HT1080 (cell line): ENCODE measurements around the gene DNAH7. TPM values are rescaled to one million over a fixed set of nuclear protein-coding genes. Genes with fewer than 3 reads are reported as not detected.
A peak's percentile ranks its signal among the peaks of the same experiment; 100 is the strongest.
"Not testable (repeated sequence)": the region's sequence is repeated elsewhere in the genome, so short reads cannot be mapped to it uniquely, and the experiment has no call there.

Experiments
- DNase-seq: peaks from one replicate; pipeline ENCODE4 v3.0.0-alpha.2; 2015; ENCODE audit warnings: low read depth
- total RNA-seq: library from RNA; depleted of rRNA; stranded (reverse); fragments of >200 nt; shearing (Covaris generic); gene quantifications from 2 replicates; pipeline ENCODE4 v1.2.3, GENCODE V29; 2014; rRNA removed

DNAH7 gene
- total RNA-seq, 1 experiment from 2014 or later: 0.06 TPM

DNA sequence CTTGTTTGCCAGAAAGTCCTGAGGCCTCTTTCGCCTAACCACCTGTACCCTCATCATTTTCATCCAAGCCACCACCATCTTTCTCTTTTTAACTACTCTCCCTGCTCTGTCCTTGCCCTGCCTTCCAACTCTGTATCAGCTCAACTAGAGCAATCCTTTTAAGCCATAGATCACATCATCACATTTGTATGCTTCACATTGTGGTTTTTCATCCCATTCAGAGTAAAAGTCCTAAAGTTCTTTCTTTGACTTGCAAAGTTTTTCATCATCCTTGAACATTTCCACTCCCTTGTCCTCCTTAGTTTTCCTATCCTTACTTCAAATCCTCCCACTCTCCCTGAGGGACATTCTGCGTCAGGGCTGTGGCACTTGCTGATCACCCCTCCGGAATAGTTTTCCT, 337.7 kb downstream of the DNAH7 start:
- no peak for DNase-seq

DNA sequence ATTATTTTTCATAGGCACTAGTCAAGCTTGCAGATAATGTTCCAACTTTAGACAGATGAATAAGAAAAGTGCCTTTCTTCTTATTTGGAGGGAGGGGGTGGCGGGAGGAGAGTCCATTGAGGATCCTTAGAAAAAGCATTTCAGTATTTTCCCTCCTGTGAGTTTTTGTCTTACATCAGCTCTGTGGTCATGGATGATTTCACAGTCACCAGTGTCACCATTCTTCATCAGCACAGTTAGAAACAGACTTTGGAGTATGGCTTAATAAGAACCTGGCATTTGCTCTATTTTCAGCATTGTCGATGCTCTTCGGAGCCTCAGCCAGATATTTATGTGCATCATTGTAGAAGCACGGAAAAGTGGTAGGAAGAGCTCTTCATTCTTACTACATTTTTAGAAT, 341.5 kb downstream of the DNAH7 start:
- no peak for DNase-seq

- no peak for DNase-seq
Measured at GRCh38 chr2:195722075-195722474, 346.6 kb downstream of the DNAH7 start.

GRCh38 chr2:195721042-195721441, 347.6 kb downstream of the DNAH7 start:
- no peak for DNase-seq

- no peak for DNase-seq
Measured at GRCh38 chr2:195716466-195716865, 352.2 kb downstream of the DNAH7 start.

DNA sequence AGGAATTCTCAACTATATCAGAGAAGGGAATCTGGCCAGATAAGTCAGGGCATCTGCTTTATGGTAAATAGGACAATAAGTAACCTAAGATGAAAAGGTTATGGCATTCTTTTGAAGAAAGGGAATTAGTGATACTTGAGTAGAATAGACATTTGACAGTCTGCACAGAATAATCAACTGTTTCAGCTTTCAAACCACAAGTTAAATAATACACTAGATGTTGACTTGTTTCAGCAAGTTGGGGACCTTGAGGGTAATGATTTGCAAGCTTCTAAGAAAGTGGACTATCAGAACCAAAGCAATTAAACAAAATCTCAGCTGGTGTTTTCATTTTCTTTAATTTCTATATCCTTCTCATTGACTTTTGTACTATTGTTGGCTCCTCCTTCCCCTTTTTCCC, 357.2 kb downstream of the DNAH7 start:
- DNase-seq: no peak

- peak; percentile 3 for DNase-seq
Measured at GRCh38 chr2:195709901-195710806, 358.5 kb downstream of the DNAH7 start.

DNA sequence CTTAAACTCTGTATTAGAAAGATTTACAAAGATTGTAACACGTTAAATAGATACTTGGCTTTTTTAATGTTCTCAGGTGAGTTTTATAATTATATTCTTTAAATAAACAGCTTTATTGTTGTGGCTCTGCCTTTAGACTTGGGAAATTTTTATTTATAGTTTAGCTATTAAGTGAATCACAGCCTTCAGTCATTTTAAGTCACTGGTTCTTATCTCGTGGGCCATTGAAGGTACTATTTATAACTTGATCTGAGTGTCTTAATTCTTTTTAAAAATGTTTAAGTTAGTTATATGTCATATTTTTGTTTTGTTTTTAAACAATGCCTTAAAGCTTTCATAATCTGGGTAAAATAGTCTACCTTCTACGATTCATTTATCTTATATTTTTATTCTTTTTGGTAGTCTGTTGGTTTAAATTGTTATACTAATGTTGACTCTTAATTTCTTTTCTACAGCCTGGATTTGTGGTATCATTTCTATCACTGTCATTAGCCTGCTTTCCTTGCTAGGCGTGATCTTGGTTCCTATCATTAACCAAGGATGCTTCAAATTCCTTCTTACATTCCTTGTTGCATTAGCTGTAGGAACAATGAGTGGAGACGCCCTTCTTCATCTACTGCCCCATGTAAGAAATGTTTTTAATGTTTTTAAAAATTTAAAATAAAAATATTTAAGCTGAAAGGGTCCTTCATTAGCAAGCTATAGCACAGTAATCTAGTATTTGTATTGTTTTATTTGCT, 362.3 kb downstream of the DNAH7 start:
- no peak for DNase-seq

DNA sequence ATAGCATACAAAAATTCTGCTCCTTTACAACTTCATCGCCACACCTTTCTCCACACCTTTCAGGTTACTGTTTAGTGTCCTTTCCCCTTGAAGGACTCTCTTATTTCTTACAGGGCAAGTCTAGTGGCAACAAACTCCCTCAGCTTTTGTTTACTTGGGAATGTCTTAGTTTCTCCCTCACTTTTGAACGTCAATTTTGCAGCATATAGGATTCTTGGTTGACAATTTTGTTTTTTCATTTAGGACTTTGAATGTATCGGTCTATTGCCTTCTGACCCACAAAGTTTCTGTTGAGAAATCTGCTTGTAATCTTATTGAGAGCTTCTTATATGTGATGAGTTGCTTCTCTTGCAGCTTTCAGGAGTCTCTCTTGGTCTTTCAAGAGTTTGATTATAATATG, 368.2 kb downstream of the DNAH7 start:
- no peak for DNase-seq

DNA sequence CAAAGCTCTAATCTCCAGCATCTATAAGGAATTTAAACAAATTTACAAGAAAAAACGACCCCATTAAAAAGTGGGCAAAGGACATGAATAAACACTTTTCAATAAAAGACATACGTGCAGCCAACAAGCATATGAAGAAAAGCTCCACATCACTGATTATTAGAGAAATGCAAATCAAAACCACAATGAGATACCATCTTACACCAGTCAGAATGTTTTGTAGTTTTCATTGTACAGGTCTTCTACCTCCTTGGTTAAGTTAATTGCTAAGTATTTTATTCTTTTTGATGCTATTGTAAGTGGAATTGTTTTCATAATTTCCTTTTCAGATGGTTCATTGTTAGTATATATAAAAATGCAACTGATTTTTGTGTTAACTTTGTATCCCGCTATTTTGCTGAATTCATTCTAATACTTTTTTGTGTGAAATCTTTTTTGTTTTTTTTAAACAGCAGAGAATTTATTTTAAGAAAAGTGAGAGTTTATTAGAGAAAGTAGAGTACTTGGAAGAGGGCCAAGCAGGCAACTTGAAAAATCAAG, 370.9 kb downstream of the DNAH7 start:
- no peak for DNase-seq

DNA sequence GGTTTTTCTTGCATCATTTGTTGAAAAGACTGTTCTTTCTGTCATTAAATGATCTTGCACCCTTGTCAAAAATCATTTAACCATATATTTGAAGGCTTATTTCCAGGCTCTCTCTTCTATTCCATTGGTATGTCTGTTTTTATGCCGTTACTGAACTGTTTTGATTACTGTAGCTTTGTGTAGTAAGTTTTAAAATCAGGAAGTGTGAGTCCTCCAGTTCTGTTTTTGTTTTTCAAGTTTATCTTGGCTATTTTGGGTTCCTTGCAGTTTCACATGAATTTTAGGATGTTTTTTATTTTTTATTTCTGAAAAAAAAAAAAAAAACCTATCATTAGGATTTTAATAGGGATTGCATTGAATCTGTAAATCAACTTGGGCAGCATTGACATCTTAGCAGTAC, 372.6 kb downstream of the DNAH7 start:
- DNase-seq: no peak

GRCh38 chr2:195695002-195695631, 373.5 kb downstream of the DNAH7 start:
- peak; percentile 56 for DNase-seq

DNA sequence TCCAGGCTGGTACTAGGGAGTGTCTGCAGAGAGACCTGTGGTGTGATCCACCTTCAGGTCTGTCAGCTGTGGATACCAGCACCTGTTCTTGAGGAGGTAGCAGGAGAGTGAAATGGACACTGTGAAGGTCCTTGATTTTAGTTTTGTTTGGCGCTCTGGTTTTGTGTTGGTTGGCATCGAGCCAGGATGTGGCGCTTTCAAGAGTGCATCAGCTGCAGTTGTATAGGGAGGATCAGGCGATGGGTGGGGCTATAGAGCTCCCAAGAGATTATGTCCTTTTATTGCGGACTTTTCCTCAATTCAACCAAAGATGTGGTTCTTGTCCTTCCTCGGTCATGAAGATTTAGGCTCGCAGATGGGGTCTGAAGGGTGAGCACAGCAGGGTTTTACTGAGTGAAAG, 374.1 kb downstream of the DNAH7 start:
- DNase-seq: no peak

- not testable (repeated sequence) for DNase-seq
Measured at GRCh38 chr2:195692531-195692930, 376.1 kb downstream of the DNAH7 start.

Other genes with a start within 250 kb of the DNAH7 start
- gene STK17B, start 102.7 kb upstream of the DNAH7 start, total RNA-seq: 21.5 and 22.1 TPM in 2 replicates